WERI-Rb-1 (cell line): ENCODE data around the gene PHF12.

Experiments
- DNase-seq: peaks from one replicate; pipeline ENCODE4 v3.0.0-alpha.2; 2020
- H3K27ac ChIP-seq: fragments of 250-450 bp; sonication (Bioruptor Pico); 2 replicates; pipeline ENCODE4 v1.5.1; 2020; ENCODE audit warnings: mild to moderate bottlenecking, moderate library complexity
- H3K27me3 ChIP-seq: fragments of 250-450 bp; sonication (Bioruptor Pico); 2 replicates; pipeline ENCODE4 v1.5.1; 2021; ENCODE audit warnings: mild to moderate bottlenecking, low read depth, moderate library complexity; ENCODE audit not compliant: insufficient read depth, severe bottlenecking
- H3K36me3 ChIP-seq: fragments of 250-450 bp; sonication (Bioruptor Pico); 2 replicates; pipeline ENCODE4 v1.5.1; 2020; ENCODE audit warnings: mild to moderate bottlenecking, moderate library complexity
- H3K4me3 ChIP-seq: 2 replicates; pipeline ENCODE4 v1.5.1; 2011; ENCODE audit warnings: low read depth, mild to moderate bottlenecking, control low read depth, low read length
- H3K9me3 ChIP-seq: fragments of 250-450 bp; sonication (Bioruptor Pico); 2 replicates; pipeline ENCODE4 v1.5.1; 2021; ENCODE audit warnings: mild to moderate bottlenecking, moderate library complexity; ENCODE audit not compliant: severe bottlenecking
- CTCF ChIP-seq: IDR thresholded peaks from 2 replicates; pipeline ENCODE4 v1.5.1; 2011; ENCODE audit warnings: low read depth, mild to moderate bottlenecking, control low read depth, inconsistent platforms, low read length

The PHF12 gene

GRCh38 chr17:28978356-28978964 is 27.1 kb upstream of the PHF12 start:
- Histone ChIP-seq H3K4me3 (no peak overlapping the region), H3K36me3 (peaks cover 20% of the 10 kb centered on the region; the same call in 1 of the 2 replicates), H3K9me3 (no peaks in the 10 kb centered on the region), H3K27ac (no peak overlapping the region), H3K27me3 (no peaks in the 10 kb centered on the region)
- no peak for TF ChIP-seq CTCF
- no peak for DNase-seq

- TF ChIP-seq CTCF: no peak
- DNase-seq: no peak
- Histone ChIP-seq H3K4me3 (no peak overlapping the region), H3K36me3 (peaks cover 13% of the 10 kb centered on the region; the same call in 1 of the 2 replicates), H3K9me3 (no peaks in the 10 kb centered on the region), H3K27ac (no peak overlapping the region), H3K27me3 (no peaks in the 10 kb centered on the region)
Measured at GRCh38 chr17:28977659-28978355, 26.5 kb upstream of the PHF12 start.

- no peak for TF ChIP-seq CTCF
- H3K9me3 ChIP-seq: no peaks in the 10 kb centered on the region
- peaks cover 6% of the 10 kb centered on the region for H3K36me3 ChIP-seq
- no peak overlapping the region for H3K4me3 ChIP-seq
- no peak for DNase-seq
- H3K27ac ChIP-seq: no peak overlapping the region
- no peaks in the 10 kb centered on the region for H3K27me3 ChIP-seq
Measured at GRCh38 chr17:28975646-28976045, 24.3 kb upstream of the PHF12 start.

- no peak for TF ChIP-seq CTCF
- H3K9me3 ChIP-seq: no peaks in the 10 kb centered on the region
- no peaks in the 10 kb centered on the region for H3K27me3 ChIP-seq
- H3K4me3 ChIP-seq: no peak overlapping the region
- peaks cover 6% of the 10 kb centered on the region for H3K36me3 ChIP-seq
- H3K27ac ChIP-seq: no peak overlapping the region
- DNase-seq: no peak
Measured at GRCh38 chr17:28975031-28975430, 23.7 kb upstream of the PHF12 start.

GRCh38 chr17:28974451-28974850 is 23.1 kb upstream of the PHF12 start:
- Histone ChIP-seq H3K9me3 (no peaks in the 10 kb centered on the region), H3K4me3 (no peak overlapping the region), H3K36me3 (peaks cover 9% of the 10 kb centered on the region), H3K27me3 (no peaks in the 10 kb centered on the region), H3K27ac (no peak overlapping the region)
- DNase-seq: no peak
- no peak for TF ChIP-seq CTCF
